Stimulated activated CD4-positive, alpha-beta T cell treated with anti-CD3 and anti-CD28 coated beads, Interleukin-4, amount 100 ng/mL, for 1 hour (primary cell): ENCODE results near the gene NOC2L.
"Not testable (repeated sequence)": the region's sequence is repeated elsewhere in the genome, so short reads cannot be mapped to it uniquely, and the experiment has no call there.

Experiments used
- DNase-seq: peaks from one replicate; pipeline ENCODE4 v3.0.0-alpha.2; 2020

The NOC2L gene

GRCh38 chr1:960363-961131, 1.5 kb upstream of the NOC2L start, which contains the start of gene KLHL17:
KLHL17 (plus strand) TSS chr1:960584; CDS start chr1:960694, 110 bp downstream.
- DNase-seq = peak; percentile 87

DNA sequence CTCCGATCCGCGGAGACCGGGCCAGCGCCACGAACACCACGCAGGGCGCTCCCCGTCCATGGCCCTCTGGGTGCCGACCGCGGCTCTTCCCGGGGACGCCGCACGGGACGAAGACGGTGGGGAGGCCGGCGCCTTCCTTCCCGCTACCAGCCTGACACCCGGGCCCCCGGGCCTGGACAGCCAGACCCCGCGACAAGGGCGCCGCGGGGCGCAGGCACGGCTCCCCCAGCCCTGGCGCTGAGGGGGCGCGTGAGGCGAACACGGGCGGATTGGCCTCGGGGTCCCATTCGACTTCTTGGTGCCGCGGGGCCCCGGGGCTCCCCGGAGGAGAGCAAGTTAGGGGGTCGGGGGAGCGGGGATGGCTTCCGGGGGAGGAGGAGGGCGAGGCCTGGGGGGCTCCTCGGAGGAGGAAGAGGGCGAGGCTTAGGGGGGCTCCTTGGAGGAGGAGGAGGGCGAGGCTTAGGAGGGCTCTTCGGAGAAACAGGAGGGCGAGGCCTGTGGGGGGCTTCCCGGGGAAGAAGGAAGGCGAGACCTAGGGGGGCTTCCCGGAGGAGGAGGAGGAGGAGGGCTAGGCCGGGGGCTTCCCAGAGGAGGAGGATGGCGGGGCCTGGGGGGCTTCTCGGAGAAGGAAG, 791 bp upstream of the NOC2L start:
- DNase-seq = no peak

GRCh38 chr1:956636-957035, 2.4 kb downstream of the NOC2L start:
- DNase-seq = no peak

DNA sequence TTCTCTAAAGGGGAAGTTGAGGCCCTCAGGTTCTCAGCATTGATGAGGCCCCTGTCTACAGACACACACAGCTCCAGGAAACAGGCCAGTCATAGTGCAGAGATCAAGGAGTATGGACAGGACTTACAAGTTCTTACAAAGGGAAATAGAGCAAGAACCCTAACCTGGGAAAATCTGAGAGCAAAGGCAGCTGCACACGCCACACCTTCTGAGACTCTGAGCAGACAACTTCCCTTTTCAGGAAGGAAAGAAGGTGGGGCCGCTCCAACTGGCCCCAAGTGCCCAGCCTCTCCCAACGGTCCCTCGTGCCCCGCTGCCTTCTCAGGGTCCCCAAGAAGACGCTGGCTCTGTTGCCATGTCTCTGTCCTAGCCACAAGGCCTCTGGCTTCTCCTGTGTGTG, 3.6 kb downstream of the NOC2L start:
- no peak for DNase-seq

- DNase-seq = no peak
These were observed 4.1 kb downstream of the NOC2L start for GRCh38 chr1:954927-955326.

DNA sequence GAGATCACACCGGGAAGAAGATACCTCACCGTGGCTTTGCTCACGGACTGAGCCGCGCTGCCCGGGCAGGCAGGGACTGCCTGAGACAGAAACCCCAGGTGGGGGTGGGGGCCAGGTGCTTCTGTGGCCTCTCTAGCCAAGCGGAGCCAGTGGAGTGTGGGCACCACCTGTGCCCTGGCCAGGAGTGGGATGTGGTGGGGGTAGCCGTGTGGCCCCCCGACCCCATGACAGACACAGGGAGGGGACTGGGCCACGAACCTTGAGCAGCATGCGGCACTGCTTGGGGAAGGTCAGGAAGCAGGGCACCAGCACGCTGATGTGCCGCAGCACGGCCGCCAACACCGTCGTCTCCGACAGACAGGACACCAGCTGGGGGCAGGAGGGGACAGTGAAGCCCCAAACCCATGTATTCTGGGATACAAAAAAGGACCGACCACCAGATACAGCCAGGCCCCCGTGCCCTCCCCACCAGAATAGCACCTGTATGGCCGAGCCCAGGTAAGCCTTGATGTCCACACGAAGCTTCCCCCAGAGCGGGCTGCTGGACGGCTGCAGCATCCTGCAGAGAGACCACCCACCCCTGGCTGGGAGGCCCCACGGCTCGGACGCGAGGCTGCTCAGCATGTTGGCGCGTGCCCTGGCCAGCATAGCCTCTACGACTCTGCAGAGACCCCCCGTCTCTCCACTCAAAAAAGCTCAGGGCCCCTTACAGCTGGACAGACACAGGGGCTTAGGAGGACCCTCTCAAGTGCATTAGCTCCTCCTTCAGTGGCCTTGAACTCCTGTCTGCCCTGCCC, 5.3 kb downstream of the NOC2L start:
- DNase-seq = no peak

DNA sequence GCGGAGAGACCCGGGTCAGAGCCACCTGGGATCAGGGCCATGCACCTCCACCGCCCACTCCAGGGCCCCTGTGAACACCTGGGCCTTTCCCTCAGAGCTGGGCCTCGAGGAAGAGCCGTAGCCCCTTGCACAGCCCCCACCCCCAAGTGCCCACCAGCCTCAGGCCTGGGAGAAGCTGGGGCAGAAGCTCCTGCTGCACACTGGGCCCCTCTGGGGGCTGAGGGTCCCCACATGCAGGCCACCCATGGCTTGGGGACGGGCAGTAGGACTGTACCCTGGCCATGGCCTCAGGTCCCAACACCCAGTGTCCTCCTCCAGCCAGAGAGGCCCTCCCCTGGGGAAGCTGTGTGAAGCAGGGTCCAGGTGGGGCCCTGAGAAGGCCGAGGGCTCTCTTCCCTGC, 6.5 kb downstream of the NOC2L start:
- no peak for DNase-seq

- no peak for DNase-seq
These were observed 6.9 kb downstream of the NOC2L start for GRCh38 chr1:952201-952600.

- no peak for DNase-seq
These were observed 7.7 kb downstream of the NOC2L start for GRCh38 chr1:951364-951763.

GRCh38 chr1:950881-951280, 8.2 kb downstream of the NOC2L start:
- no peak for DNase-seq

DNA sequence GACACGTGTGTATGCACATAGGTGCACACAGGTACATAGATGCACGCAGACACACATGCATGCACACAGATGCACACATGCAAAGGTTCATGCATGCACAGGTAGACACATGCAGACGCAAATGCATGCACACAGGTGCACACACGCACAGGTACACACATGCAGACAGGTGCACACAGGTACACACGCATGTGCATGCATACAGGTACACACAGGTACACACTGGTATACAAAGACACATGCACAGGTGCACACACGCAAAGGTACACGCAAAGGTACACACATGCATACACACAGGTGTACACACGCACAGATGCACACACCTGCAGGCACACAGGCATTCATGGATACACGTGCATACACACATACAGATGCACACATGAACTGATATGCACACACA, 8.8 kb downstream of the NOC2L start:
- DNase-seq = no peak

DNA sequence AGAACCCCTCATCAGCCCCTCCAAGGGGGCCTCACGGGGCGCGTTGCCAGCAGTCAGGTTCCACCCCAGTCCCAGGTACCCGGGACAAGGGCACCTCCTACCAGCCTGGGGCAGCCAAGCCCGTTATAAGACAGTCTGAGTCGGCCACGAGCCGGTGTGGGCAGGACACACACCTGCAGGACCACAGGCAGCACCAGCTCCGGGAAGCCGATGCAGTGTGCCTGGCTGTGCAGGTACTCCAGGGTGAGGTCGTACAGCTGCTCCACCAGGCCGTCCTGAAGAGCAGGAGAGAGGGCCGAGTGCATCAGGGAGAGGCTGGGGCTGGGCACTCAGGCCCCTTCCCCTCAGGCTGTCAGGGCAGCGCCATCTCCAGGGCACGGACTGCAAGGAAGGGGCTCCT, 11.1 kb downstream of the NOC2L start:
- DNase-seq = no peak

DNA sequence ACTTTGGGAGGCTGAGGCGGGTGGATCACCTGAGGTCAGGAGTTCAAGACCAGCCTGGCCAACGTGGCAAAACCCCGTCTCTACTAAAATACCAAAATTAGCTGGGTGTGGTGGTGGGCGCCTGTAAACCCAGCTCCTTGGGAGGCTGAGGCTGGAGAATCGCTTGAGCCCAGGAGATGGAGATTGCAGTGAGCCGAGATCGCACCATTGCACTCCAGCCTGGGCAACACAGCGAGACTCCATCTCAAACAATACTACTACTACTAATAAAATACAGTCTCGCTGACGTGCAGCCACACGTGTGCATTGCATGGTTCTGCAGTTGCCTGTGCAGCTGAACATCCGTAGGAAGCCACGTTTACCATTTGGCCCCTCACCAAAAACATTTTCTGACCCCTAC, 12.2 kb downstream of the NOC2L start:
- not testable (repeated sequence) for DNase-seq

DNA sequence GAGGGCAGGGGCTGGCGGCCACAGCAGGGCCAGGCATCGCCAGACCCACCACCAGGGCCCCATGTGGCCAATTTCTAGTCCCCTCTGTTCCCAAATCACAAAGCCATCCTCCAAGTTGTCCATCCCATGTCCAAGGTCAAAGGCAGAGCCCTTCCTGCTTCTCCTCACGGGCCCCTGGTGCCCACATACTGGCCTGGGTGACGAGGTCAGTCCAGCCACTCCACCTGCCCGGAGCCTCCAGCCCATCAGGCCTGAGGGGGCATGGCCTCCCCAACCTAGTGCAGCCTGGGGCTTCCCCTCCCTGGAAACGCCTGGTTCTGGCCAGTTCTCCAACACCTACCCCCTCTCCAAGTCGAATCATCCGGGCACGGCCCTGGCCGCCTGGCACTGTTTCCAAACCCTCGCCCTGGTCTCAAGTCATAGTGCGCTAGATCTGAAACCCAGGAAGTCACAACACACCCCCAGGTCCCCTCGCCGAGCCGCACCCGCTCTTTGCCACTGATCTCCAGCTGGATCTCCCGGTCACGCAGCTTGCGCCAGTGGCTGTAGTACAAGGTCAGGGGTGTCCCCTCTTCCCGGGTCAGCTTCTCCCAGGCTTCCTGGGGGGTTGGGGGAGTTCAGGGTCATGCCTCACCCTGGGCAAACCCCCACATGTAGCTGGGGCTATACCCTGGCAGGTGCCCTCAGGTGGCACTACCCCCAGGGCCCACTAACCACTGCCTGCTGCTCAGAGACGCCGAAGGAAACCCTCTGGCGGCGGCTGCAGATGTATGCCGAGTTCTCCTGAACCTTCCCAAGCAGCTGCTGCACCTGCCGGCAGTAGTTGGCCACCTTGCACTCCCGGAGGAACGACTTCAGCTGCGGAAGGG, 13.1 kb downstream of the NOC2L start:
- no peak for DNase-seq

DNA sequence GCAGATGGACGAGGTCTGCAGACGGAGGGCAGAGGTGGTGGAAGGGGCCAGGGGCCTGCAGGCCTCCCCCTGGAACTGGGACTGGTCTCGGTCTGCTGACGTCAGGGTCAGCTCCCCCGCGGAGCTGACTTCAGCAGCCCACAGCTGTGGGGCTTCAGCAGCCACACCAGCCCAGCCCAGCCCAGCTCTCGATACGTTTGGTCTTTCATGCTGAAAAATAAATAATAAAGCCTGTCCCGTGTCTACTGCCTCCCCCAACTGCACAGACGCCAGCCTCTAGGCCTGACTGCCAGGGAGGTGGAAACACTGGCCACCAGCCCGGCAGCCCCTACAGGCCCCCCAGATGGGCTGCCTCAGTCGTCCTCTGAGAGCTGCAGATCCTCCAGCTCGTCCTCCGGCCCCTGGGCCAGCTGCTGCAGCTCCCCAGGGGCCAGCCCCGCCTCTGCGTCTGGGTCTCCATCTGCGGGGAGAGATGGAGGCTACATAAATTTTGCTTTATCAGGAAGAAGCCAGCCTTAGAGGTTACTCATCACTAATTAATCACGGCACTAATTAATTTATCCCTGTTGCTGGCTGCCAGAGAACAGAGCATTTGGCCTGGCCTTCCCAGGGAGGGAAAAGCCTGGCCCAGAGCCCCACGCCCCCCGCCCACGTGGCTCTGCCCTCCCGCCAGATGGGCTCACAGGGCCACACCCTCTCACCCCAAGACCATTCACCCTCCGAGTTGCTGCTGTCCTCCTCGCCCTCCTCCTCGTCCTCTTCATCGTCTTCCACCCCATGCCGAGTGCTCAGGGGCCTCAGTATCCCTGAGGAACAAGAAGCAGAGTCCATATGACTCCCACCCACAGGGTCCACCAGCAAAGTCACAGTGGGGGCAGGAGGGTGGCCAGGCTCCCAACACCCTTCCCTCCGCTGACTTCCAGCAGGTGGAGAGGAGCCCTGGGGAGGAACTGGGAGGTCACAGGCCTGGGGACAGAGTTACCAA, 14.4 kb downstream of the NOC2L start:
- DNase-seq = no peak

DNA sequence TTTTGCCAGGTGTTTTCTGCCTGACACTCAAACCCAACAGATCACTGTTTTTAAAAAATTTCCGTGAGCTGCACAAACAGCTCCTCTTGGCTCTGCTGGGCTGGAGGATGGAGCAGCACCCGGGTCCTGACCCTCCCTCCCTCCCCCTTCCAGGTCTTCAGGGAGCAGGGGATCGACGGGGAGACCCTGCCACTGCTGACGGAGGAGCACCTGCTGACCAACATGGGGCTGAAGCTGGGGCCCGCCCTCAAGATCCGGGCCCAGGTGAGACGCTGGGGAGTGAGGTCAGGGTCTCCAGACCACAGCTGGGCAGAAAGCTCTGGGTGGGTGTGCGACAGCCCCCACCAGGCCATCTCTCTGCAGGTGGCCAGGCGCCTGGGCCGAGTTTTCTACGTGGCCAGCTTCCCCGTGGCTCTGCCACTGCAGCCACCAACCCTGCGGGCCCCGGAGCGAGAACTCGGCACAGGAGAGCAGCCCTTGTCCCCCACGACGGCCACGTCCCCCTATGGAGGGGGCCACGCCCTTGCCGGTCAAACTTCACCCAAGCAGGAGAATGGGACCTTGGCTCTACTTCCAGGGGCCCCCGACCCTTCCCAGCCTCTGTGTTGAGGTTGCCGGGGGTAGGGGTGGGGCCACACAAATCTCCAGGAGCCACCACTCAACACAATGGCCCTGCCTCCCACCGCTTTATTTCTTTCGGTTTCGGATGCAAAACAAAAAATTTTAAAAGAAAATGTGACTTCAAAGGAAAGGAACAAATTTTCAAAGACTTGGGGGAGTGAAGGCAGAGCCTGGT, 15.3 kb downstream of the NOC2L start:
- no peak for DNase-seq

DNA sequence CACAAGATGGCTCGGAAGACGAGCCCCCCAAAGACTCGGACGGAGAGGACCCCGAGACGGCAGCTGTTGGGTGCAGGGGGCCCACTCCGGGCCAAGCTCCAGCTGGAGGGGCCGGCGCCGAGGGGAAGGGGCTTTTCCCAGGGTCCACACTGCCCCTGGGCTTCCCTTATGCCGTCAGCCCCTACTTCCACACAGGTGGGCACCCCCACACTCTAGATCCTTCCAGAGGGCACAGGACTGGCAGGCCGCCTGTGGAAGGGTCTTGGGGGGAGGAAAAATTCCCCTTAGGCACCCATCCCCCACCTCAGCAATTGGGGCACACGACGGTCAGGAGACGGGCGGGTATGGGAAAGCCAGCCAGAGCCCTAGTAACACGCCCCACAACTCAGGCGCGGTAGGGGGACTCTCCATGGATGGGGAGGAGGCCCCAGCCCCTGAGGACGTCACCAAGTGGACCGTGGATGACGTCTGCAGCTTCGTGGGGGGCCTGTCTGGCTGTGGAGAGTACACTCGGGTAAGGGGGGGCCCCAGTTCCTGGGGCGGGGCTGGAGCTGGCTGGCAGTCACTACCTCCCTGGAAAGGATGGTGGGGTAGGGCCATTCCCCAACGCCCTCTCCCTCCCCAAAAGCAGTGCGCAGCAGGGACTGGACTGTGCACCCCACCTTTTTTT, 16.1 kb downstream of the NOC2L start:
- no peak for DNase-seq

GRCh38 chr1:942411-942821, 16.6 kb downstream of the NOC2L start:
- no peak for DNase-seq

- DNase-seq = no peak
These were observed 17.3 kb downstream of the NOC2L start for GRCh38 chr1:941588-942383.
